ENCODE results near the gene JADE2. TPM values are rescaled to one million over a fixed set of nuclear protein-coding genes. Genes with fewer than 3 reads are reported as not detected.
A peak's percentile ranks its signal among the peaks of the same experiment; 100 is the strongest.

JADE2 gene
- total RNA-seq, 4 donors from 2014 or later: 46.0 to 113 (median 89.2) TPM

GRCh38 chr5:134539732-134540131 is 14.3 kb downstream of the JADE2 start:
- H3K27me3 ChIP-seq: no peaks in the 10 kb centered on the region
- no peak overlapping the region for H3K27ac ChIP-seq
- H3K36me3 ChIP-seq: peaks cover 0 to 92% of the 10 kb centered on the region in 2 donors
- no peak for ATAC-seq
- H3K4me3 ChIP-seq: no peak overlapping the region
- peaks cover 0 to 59% (median 6%) of the 10 kb centered on the region in 3 donors for H3K4me1 ChIP-seq
- H3K9me3 ChIP-seq: no peaks in the 10 kb centered on the region
- WGBS, 2 donors (ENCODE audit: low coverage in 1 of 2): 85 to 100% methylated on average over 1 of the region's 2 CpGs
- no peak for TF ChIP-seq CTCF (IDR thresholded peaks at IDR 0.05)
- TF ChIP-seq EP300 (IDR thresholded peaks at IDR 0.05): no peak
- no peak for TF ChIP-seq POLR2A (IDR thresholded peaks at IDR 0.05)

- Histone ChIP-seq H3K9me3 (no peaks in the 10 kb centered on the region), H3K27me3 (no peaks in the 10 kb centered on the region), H3K36me3 (peaks cover 0 to 100% of the 10 kb centered on the region in 2 donors), H3K27ac (no peak overlapping the region), H3K4me1 (peaks cover 0 to 59% (median 14%) of the 10 kb centered on the region in 3 donors), H3K4me3 (no peak overlapping the region)
- no peak for TF ChIP-seq POLR2AphosphoS5 (IDR thresholded peaks at IDR 0.05)
- TF ChIP-seq EP300 (IDR thresholded peaks at IDR 0.05): no peak
- TF ChIP-seq POLR2A (IDR thresholded peaks at IDR 0.05): no peak
- no peak for TF ChIP-seq CTCF (IDR thresholded peaks at IDR 0.05)
- ATAC-seq: no peak
- WGBS, 2 donors (ENCODE audit: low coverage in 1 of 2): 76% methylated on average over 7 of the region's 15 CpGs; no CpG with 5 or more reads in 1 of the 2 donors
Observed at GRCh38 chr5:134540747-134541733, 15.6 kb downstream of the JADE2 start.

DNA sequence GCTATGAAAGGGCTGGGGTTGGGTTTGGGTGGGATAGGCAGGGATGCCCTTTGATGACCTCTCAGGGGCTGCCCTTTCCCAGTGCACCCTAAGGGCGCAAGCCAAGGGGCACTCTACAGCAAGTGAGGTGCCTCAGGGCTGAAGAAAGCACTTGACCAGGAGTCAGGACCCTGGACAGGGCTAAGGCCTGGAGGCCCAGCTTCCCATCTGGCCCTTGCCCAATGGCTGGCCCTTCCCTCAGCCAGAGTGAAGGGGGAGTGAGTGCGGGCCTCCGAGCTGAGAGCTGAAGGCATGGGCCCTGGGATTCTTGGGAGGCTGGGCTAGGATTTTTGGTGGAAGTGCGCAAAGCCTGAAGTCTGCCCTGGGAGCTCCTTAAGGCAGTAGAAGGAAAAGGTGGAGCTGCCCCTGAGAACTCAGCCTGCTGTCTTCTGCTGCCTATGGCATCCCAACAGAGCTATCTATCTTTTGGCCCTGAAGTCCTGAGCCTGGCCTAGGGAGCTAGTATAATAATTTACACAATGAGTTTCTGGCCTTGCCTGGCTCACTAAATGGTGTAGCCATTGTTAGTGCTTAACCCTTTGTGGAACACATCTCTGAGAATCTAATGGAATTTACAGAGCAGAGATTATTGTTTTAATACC is 16.4 kb downstream of the JADE2 start:
- Histone ChIP-seq H3K27me3 (no peaks in the 10 kb centered on the region), H3K4me3 (no peak overlapping the region), H3K27ac (no peak overlapping the region), H3K9me3 (no peaks in the 10 kb centered on the region), H3K4me1 (peaks cover 0 to 59% (median 14%) of the 10 kb centered on the region in 3 donors), H3K36me3 (peaks cover 0 to 97% of the 10 kb centered on the region in 2 donors)
- no peak for ATAC-seq
- TF ChIP-seq POLR2A (IDR thresholded peaks at IDR 0.05) (no peak), CTCF (IDR thresholded peaks at IDR 0.05) (no peak), POLR2AphosphoS5 (IDR thresholded peaks at IDR 0.05) (no peak), EP300 (IDR thresholded peaks at IDR 0.05) (no peak)
- WGBS, 2 donors (ENCODE audit: low coverage in 1 of 2): no CpG with 5 or more reads among the region's 4 CpGs

GRCh38 chr5:134543820-134544614 is 18.5 kb downstream of the JADE2 start:
- 54% methylated on average over 4 of the region's 11 CpGs; no CpG with 5 or more reads in 1 of the 2 donors for WGBS, 2 donors (ENCODE audit: low coverage in 1 of 2)
- ATAC-seq: no peak
- peaks cover 0 to 91% of the 10 kb centered on the region in 2 donors for H3K36me3 ChIP-seq
- TF ChIP-seq POLR2A (IDR thresholded peaks at IDR 0.05): no peak
- TF ChIP-seq CTCF (IDR thresholded peaks at IDR 0.05): no peak
- no peak for TF ChIP-seq EP300 (IDR thresholded peaks at IDR 0.05)
- TF ChIP-seq POLR2AphosphoS5 (IDR thresholded peaks at IDR 0.05): no peak
- peaks cover 5 to 78% (median 34%) of the 10 kb centered on the region in 3 donors for H3K4me1 ChIP-seq
- no peaks in the 10 kb centered on the region for H3K9me3 ChIP-seq
- no peaks in the 10 kb centered on the region for H3K27me3 ChIP-seq
- H3K4me3 ChIP-seq: no peak overlapping the region
- peak overlapping the region in 3 of 4 donors; percentile 66 to 71 (median 67) for H3K27ac ChIP-seq

All from gastroesophageal sphincter (tissue), 4 donors.